GM19238 (cell line): ENCODE data around the gene SPECC1.
A peak's percentile ranks its signal among the peaks of the same experiment; 100 is the strongest.
"Not testable (repeated sequence)": the region's sequence is repeated elsewhere in the genome, so short reads cannot be mapped to it uniquely, and the experiment has no call there.

Experiments used
- DNase-seq: peaks from one replicate; pipeline ENCODE4 v3.0.0; 2011; ENCODE audit warnings: low spot score; ENCODE audit not compliant: insufficient read length

SPECC1 gene

DNA sequence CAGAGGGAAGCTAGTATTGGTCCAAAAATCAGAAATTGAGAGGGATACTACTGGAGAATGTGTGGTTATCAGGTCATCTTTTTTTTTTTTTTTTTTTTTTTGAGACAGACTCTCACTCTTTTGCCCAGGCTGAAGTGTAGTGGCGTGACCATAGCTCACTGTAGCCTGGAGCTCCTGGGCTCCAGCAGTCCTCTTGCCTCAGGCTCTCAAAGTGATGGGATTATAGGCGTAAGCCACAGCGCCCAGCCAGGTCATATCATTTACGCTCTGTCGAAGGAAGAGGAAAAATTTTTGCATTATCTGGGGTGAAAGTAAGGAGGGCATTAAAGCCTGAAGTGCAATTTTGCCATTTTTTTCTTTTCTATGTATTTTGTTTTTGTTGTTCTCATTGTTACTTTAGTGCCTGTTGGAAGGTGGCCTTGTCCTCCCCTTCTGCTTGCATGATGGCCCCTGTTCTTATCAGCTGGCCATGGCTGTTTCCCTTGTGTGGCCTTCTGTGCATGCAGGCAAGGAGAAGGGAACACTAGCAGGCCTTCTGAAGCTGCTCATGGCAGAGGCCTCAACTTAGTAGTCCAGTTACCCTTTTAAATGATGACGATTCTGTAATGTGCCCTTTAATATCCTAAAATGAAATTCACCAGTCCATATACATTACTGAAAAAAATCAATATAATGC lies 118.3 kb downstream of the SPECC1 start:
- no peak for DNase-seq

DNA sequence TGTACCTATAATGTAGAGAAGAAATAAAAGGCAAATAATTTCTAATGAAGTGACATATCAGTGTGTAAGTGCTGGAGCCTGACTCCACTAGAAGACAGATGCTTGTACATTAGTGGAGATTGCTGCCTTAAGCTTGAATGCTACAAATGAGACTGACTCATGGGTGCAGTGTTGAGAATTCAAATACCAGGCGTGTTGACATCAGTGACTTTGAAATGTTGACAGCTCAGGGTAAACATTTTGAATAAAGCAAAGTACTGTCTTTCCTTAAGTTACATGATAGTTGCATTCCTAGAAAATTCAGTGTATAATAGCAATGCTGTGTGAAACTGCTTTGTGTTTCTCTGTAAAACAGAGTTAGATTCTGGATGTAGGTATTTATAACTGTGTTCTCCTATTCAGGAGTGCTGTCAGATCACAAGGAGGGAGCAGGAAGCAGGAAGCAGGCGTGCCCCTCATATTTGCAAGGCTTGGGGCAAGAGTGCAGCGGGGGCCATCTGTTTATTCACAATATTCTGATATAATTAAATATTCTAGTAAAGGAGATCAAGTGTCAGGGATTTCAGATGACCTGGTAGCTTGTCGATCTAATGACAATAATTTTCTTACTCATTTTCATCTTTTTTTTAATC lies 119.0 kb downstream of the SPECC1 start:
- no peak for DNase-seq

DNA sequence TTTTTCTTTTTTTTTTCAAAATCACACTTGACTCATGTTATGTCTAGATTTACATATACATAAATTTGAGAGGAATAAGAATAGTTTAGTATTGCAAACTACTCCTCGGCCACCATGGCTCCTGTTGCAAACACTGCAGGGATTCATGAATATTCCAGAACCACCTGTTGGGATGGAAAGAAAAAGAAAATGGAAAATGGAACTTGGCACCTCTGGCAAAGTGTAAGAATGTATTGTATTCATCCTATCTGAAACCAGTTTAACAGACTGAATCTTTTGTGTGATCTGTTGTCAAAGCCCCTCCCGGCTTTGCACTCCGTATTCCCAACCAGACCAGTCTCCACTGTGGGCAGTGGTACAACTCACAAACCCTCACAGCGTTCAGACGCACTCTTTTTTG lies 124.4 kb downstream of the SPECC1 start:
- no peak for DNase-seq

DNA sequence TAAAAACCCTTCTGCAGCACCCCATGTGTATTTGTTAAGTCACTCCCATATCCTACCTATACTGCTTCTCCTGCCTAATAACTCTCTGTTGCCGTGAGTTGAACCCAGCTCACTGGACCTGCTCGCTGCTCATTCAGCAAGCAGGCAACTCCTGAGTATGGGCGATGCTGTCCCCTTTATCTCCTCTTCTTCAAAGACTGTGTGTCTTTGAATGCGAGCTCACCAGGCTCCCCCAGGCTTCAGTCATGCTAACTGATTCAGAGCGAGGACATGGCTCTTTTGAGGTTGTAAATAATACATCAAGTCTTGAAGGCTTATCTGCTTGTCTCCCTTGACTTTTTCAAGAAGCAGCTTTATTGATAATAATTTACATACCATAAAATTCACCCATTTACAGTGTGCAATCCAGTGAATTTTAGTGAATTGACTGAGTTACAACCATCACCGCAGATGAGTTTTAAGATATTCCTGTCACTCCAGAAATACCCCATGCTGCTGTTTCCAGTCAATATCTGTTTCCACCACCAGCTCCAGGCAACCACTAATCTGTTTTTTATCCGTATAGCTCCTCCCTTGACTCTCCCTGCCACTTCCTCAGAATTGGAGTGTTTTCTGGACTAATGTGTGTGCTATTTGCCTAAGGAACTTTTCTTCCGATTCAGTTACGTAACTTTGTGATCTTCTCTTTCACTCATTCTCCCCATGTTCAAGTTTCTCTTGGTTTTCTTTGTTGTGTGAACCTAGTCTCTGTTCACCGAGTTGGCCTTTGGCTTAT lies 132.2 kb downstream of the SPECC1 start:
- DNase-seq: no peak

DNA sequence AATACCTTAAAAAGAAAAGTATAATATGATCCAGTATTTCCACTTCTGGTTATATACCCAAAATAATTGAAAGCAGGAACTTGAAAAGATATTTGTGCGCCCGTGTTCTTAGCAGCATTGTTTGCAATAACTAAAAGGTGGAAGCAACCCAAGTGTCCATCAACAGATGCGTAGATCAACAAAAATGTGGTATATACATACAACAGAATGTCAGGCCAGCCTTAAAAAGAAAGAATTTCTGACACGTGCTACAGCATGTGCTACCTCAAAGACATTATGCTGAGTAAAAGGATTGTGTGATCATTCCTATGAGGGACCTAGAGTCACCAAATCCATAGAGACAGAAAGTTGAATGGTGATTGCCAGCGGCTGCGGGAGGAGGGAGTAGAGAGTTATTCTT lies 133.1 kb downstream of the SPECC1 start:
- DNase-seq: no peak

DNA sequence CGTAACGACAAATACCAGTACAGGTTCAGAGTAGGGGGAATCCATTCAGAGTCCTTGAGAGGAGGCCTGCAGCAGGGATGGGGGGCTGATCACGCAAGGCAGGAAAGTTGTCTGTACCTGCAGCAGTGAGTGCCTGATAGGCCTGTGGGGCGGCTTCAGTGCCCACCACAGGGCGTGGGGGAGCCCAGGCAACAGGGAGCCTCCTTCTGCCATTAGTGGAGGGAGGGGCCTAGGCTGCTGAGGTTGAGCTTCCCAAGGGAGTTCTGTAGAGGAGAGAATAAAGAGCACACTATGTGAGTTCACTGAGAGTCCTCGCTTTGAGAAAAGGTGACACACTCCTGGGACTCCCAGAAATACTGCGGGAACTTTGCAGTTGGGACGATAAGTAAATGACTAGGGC lies 134.6 kb downstream of the SPECC1 start:
- DNase-seq: no peak

DNA sequence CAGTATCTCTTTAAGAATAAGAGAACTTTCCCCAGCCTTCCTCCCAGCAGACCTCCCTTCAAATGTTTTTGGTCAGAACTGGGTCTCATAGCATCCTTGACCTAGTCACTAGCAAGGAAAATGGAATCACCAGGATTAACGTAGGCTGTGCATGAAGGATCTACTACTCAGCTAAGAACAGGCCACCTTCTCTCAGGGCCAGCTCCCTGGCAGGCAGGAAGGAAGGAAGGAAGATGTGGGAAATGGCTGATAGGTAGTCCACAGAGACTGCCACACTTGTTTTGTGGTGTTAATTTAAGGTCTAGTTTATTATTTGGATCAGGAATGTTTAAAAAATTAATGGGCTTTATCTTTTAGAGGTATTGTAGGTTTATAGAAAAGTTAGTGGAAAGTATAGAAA lies 136.4 kb downstream of the SPECC1 start:
- no peak for DNase-seq

DNA sequence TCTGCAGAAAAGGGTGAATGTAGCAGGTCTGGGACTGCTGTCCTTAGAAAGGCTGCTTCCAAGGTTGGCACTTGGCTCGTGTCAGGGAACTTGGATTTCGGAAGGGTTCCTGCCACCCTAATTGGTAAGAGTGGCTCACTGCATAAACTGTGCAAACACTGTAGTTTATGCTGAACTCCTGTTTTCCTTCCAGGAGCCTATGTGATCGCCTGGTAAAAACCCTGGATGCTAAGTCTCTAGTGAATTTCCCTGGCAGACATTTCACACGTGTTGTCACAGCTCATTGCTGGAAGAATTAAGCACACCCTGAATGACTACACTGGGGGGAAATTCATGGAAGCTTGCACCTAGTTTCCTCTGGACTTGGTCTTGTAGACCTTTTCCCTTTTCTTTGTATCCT lies 140.1 kb downstream of the SPECC1 start:
- DNase-seq: no peak

DNA sequence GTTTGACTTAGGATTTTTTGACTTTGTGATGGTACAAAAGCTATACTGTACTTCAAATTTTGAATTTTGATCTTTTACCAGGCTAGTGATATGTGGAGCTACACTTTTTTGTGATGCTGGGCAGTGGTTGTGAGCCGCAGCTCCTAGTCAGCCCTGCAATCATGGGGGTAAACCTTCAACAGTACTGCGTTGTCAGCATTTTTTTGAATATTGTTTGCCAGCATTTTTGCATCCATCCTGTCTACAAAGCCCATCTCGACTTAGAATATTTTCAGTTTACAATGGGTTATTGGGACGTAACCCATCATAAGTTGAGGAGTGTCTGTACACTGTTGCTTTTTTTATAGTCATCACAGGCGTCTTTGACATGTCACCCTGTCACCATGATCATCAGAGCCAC lies 142.0 kb downstream of the SPECC1 start:
- no peak for DNase-seq

DNA sequence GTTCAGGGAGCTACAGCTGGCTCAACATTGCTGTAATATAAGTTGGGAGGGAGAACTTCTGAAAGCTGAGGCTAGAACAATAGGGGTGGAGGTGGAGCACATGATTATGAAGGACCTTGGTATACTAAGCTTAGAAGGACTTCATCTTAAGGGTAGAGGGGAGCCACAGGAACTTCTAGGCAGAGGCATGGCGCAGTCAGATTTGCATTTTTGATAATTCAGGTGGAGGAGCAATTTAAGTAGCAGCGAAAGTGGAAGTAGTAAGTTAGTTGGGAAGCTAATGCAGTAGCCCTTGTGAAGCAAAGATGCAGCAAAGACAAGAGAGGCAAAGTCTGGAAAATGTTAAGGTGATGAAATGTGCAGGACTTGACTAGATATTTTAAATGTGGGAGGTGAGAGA lies 144.1 kb downstream of the SPECC1 start:
- DNase-seq: no peak

DNA sequence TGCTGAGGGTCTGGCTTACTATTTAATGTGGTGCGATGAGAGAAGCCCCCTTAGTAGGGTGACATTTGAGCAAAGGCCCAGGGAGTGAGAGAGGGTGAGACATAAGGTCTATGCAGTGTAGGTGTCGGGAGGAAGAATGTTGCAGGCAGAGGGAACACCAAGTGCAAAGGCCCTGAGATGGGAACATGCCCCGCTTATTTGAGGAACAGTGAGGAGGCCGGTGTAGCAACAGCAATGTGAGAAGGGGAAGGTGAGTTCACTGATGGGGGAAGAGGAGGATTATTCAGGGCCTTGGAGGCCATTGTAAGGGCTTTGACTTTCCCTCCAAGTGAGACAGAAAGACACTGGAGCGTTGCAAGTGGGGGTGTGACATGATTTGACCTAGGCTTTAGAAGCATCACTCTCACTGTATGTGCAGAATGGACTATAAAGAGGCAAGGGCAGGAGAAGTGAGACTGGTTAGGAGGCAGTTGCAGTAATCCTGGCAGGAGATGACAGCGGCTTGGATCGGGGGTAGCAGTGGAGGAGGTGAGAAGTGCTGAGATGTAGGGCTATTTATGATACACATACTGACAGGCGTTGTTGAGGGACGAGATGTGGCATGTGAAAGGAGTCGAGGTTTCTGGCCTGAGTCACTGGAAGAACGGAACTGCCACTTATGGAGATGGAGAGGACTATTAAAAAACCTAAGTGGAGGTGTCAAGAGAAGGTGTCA lies 145.3 kb downstream of the SPECC1 start:
- DNase-seq: no peak

DNA sequence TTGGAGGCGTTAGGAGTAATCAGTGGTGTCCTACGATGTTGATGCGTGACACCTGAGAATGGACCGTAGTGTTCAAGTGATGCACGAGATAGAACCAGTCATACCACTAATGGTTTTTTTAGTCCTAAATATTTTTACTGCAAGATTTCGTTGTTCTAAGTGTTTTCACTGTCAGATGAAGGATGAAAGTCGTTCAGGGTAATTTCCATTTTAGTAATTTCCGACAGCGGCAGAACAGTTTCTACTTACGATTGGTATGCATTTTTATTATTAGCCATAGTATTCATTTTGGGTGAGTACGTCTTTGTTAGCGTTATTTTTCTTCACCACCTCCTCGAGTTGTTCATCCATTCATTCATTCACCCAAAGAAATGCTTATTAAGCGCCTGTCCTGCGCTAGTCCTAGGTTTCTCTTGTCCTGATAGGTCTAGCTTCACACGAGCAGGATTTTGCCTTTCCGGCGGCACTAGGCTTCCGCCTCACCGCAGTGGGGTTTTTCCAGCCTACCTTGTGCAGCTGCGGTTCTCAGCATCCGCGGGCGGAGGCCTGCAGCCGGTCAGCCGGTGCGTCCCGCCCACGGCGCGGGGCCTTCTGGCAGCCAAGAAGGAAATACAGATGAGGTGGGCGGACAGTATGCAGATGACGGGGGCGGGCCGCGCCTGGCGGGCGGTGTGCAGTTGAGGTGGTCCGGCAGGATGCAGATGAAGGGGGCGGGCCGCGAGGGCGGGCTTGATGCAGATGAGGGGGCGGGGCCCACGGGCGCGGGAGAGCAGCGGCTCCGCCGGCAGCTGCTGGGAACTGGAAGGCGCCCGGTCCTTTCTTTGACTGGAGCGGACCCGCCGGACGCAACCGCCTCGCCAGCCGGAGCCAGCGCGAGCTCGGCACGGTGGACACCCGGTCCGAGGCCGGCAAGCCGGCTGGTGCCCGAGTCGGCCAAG lies 146.4 kb downstream of the SPECC1 start:
- DNase-seq: peak; percentile 92

DNA sequence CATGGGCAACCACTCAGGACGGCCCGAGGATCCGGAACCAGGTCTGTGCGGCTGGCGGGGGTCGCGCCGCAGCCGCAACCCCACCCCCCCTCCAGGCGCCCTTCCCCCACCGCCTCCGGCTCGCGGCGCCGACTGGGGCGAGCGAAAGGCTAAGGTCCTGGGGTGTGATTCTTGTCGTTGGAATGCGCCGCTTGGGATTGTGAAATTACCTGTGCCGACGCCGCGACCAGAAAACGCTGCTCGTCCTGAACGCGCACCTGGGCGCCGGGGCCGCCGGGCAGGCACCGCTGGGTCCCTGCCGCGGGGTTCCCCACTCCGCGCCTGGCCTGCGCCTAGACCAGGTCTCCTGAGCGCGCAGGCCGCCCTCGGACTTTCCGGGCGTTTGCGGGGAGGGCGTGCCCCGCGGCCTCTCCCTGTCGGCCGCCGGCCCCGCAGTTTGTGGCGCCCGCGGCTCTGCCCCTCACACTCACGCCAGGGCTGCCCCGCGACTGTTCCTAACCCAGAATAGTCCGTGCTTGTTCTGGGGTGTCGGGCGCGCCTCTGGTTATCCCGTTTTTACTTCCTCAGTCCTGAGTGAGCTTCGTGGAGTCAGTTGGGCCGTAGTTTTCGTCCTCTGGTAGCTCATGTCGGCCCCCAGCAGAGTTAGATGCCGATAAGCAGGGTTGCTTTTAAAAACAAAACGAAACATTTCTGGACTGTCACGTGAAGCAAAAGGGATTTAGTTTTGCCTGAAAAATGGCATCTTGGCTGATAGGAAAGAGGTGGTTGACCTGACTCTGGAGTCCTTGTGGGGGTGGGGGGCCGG lies 147.2 kb downstream of the SPECC1 start:
- peak; percentile 30 for DNase-seq

DNA sequence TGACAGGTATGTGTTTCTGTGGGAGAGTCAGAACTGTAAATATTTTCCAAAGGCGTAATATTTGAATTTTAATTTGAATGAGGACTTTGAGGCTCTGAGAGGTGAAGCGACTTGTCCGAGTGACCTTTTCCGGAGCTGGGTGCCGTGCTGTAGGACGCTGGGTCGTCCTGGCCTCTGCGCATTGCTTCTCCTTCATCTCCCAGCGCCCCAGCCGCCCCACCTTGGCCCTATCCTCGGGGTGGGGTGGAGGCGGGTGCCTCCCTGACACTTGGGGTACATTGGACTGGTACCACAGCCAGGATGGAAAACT lies 147.8 kb downstream of the SPECC1 start:
- no peak for DNase-seq

DNA sequence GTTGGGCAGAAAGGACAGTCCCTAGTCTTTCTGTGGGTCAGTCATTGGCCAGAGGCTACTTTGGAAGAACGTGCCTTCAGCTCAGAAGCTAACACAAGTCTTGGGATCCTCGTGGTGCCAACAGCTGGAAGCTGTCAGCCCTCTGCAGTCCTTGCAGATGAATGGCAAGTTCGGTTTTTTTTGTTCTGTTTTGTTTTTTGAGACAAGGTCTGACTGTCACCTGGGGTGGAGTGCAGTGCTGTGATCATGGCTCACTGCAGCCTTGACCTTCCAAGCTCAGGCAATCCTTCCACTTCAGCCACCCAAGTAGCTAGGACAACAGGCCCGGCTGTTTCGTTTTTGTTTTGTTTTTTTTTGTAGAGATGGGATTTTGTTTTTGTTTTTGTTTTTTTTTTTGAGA lies 149.4 kb downstream of the SPECC1 start:
- no peak for DNase-seq

DNA sequence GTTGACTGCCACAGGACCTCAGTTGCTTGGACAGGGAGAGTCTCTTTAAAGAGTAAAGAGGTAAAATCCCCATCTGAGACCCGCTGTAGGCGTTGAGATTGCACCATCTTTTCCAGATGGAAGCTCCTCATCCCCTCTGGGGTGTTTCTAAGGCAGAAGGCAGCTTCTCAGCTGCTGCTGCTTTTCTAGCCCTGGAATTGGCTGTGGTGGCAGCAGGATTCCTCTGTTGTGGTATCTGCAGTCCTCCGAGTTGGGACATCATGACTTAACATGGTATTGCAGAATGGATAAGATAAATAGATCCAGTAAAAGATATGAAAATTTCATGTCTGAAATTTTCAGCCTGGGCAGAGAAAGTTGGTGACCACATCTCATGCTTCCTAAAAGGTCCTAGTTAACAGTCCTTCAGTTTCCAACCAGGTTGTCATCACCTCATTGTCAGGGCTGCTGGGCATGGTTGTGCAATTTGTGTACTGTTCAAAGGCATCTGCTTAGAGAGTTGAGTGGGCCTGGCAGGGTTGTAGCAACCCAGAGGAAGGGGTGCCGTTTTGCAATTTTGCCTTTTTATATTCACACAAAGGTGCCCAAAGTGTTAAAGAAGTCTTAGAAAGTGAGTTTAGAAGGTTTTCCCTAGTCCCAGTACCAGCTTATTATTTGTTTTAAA lies 150.4 kb downstream of the SPECC1 start:
- DNase-seq: no peak

DNA sequence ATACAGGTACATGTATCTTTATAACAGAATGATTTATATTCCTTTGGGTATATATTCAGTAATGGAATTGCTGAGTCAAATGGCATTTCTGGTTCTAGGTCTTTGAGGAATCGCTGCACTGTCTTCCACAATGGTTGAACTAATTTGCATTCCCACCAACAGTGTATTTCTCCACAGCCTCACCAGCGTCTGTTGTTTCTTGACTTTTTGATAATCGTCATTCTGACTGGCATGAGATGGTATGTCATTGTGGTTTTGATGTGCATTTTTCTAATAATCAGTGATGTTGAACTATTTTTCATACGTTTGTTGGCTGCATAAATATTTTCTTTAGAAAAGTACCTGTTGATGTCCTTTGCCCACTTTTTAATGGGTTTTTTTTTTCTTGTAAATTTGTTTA lies 156.4 kb downstream of the SPECC1 start:
- DNase-seq: not testable (repeated sequence)

DNA sequence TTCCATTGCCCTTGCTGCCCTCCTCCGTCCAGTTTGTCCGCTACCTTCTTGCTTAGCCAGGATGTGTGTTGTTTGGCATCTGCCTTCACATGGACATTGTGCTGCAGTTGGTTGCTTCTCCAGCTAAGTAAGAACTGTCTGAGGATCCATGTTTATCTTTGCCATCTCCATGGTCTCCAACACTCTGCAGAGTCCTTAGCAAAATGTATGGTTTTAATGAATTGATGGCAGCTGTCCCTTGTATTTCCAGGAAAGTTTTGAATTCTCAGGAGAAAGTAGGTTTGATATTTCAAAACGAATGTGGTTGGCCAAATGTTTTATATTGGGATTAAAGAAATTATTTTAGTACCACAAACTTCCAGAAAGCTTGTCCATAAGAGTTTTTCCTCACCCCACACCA lies 160.9 kb downstream of the SPECC1 start:
- no peak for DNase-seq

DNA sequence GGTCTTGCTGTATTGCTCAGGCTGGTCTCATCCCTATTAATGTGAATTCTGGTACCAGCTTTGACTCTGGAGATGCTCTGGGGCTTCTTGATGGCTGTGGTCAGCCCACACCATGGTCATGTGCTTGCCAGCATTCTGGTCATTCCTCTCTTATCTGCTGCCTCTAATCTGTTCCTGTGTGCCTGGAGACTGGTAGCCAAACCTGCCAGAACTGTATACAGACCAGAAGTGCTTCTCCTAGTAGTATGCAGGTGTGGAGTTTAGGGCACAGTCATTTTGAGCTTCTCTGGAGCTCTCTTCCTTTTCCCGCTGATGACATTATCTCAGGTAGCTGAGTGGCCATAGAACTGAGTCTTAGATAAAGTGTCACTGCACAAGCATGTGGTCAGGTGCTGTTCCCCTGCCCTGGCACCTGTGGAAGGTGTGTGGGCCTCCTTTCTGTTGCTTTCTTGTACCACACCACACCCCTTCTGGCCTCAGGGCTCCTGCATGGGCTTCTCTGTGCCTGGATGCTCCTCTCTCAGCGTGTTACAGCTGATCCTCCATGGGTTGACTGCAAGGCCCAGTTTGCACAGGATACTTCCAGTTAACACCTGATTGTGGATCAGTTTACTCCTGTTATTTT lies 162.7 kb downstream of the SPECC1 start:
- no peak for DNase-seq
